Measurements from ENCODE around the gene NUP214.

The NUP214 gene

DNA sequence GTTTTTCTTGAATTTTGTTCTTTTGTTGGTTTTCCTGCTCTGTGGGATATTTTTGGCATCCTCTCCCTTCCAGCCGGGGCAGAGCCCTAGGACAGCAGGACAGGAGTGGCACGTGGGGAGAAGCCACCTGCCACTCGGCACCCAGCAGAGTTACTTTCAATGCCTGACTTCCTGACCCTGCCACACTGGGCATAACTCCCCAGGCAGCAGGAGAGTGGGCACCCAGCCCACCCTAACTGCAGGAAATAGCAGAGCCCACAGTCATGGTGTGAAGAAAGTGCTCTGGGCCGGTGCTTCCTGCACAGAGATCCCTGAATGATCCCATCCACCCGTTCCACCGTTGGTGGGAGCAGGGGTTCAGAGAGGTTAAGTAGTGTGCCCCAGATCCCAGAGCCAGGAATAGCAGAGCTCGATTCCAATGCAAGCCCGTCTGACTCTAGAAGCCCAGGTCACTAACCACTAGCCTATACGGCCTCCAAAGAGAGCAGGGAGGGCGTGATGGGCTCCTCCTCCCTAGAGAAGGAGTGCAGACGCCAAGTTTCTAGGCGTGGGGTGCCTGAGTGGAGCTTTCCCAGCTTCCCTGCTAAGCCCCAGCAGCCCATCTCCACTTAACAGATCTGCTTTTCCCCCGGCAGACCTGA lies 8.1 kb upstream of the NUP214 start:
- no peaks in the 10 kb centered on the region for H3K36me3 Mint-ChIP-seq (ENCODE audit: low read depth)
- peaks cover 4% of the 10 kb centered on the region for H3K27me3 Mint-ChIP-seq
- H3K4me1 Mint-ChIP-seq (ENCODE audit: low read depth), result peaks cover 6% of the 10 kb centered on the region
- H3K9me3 Mint-ChIP-seq, result no peaks in the 10 kb centered on the region
- intact Hi-C loops (cut with micrococcal nuclease), result no loop called here
- no peak overlapping the region for H3K4me3 Mint-ChIP-seq
- no peak overlapping the region for H3K27ac Mint-ChIP-seq

GRCh38 chr9:131117762-131118145 lies 7.6 kb upstream of the NUP214 start:
- H3K4me3 Mint-ChIP-seq, result no peak overlapping the region
- H3K27ac Mint-ChIP-seq, result no peak overlapping the region
- intact Hi-C loops (cut with micrococcal nuclease), result no loop called here
- peaks cover 4% of the 10 kb centered on the region for H3K27me3 Mint-ChIP-seq
- H3K36me3 Mint-ChIP-seq (ENCODE audit: low read depth), result no peaks in the 10 kb centered on the region
- peaks cover 6% of the 10 kb centered on the region for H3K4me1 Mint-ChIP-seq (ENCODE audit: low read depth)
- no peaks in the 10 kb centered on the region for H3K9me3 Mint-ChIP-seq

- no peak overlapping the region for H3K4me3 Mint-ChIP-seq
- H3K27ac Mint-ChIP-seq, result no peak overlapping the region
- H3K27me3 Mint-ChIP-seq, result peaks cover 4% of the 10 kb centered on the region
- no peaks in the 10 kb centered on the region for H3K9me3 Mint-ChIP-seq
- peaks cover 7% of the 10 kb centered on the region for H3K4me1 Mint-ChIP-seq (ENCODE audit: low read depth)
- H3K36me3 Mint-ChIP-seq (ENCODE audit: low read depth), result no peaks in the 10 kb centered on the region
- intact Hi-C loops (cut with micrococcal nuclease), result no loop called here
Measured at GRCh38 chr9:131119600-131119999, 5.8 kb upstream of the NUP214 start.

DNA sequence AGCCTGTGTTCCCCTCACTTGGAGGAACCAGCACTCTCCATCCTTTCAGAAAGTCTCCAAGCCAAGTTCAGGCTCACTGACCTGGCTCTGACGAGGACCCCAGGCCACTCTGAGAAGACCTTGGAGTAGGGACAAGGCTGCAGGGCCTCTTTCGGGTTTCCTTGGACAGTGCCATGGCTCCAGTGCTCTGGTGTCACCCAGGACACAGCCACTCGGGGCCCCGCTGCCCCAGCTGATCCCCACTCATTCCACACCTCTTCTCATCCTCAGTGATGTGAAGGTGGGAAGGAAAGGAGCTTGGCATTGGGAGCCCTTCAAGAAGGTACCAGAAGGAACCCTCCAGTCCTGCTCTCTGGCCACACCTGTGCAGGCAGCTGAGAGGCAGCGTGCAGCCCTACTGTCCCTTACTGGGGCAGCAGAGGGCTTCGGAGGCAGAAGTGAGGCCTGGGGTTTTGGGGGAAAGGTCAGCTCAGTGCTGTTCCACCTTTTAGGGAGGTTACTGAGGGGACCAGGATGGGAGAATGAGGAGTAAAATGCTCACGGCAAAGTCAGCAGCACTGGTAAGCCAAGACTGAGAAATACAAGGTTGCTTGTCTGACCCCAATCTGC lies 4.7 kb upstream of the NUP214 start:
- H3K36me3 Mint-ChIP-seq (ENCODE audit: low read depth), result peaks cover 9% of the 10 kb centered on the region
- no peak overlapping the region for H3K4me3 Mint-ChIP-seq
- peaks cover 4% of the 10 kb centered on the region for H3K27me3 Mint-ChIP-seq
- intact Hi-C loops (cut with micrococcal nuclease), result no loop called here
- H3K4me1 Mint-ChIP-seq (ENCODE audit: low read depth), result peaks cover 13% of the 10 kb centered on the region
- no peak overlapping the region for H3K27ac Mint-ChIP-seq
- no peaks in the 10 kb centered on the region for H3K9me3 Mint-ChIP-seq

DNA sequence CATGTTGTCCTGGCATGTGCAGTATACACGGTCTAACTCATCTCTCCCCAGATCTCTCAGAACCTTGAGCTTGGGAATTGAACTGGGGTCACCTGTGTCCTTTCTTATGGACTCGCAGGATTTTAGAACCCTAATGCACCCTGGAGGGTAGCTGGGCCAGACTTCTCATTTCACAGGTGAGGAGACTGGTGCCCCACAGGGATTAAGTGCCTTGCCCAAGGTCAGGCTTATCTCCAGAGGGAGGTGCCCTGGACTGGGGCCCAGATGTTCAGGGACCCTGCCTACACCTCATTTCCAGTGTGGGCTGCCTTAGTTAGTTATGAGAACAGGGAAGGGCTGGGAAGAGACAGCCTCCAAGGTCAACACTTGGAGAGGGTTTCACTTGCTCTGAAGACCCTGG lies 4.0 kb upstream of the NUP214 start:
- intact Hi-C loops (cut with micrococcal nuclease), result no loop called here

GRCh38 chr9:131122158-131122557 lies 3.2 kb upstream of the NUP214 start:
- H3K27me3 Mint-ChIP-seq, result peaks cover 2% of the 10 kb centered on the region
- intact Hi-C loops (cut with micrococcal nuclease), result no loop called here
- H3K36me3 Mint-ChIP-seq (ENCODE audit: low read depth), result peaks cover 11% of the 10 kb centered on the region
- peaks cover 20% of the 10 kb centered on the region for H3K4me1 Mint-ChIP-seq (ENCODE audit: low read depth)
- no peak overlapping the region for H3K4me3 Mint-ChIP-seq
- no peak overlapping the region for H3K27ac Mint-ChIP-seq
- H3K9me3 Mint-ChIP-seq, result no peaks in the 10 kb centered on the region

More for the DNA sequence above, 4.0 kb upstream of the NUP214 start:
- H3K4me1 Mint-ChIP-seq (ENCODE audit: low read depth), result peaks cover 18% of the 10 kb centered on the region
- no peaks in the 10 kb centered on the region for H3K9me3 Mint-ChIP-seq
- H3K4me3 Mint-ChIP-seq, result no peak overlapping the region
- H3K27me3 Mint-ChIP-seq, result peaks cover 4% of the 10 kb centered on the region
- H3K27ac Mint-ChIP-seq, result no peak overlapping the region
- peaks cover 11% of the 10 kb centered on the region for H3K36me3 Mint-ChIP-seq (ENCODE audit: low read depth)

DNA sequence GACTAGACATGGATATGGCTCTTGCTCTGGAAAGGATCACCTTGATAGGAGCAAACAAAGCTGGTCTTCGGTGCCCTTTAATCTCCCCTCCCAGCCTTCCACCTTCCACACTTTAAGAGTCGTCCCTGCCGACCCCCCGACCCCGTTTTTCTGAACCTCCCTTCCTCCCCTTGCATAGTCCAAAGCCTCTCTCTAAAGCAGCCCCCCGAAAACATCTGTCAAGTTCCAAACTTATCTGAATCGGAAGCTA lies 423 bp upstream of the NUP214 start:
- H3K4me3 Mint-ChIP-seq, result peak overlapping the region; percentile 96
- no peaks in the 10 kb centered on the region for H3K9me3 Mint-ChIP-seq
- H3K36me3 Mint-ChIP-seq (ENCODE audit: low read depth), result peaks cover 38% of the 10 kb centered on the region
- intact Hi-C loops (cut with micrococcal nuclease), result no loop called here
- H3K27ac Mint-ChIP-seq, result peak overlapping the region; percentile 96
- H3K27me3 Mint-ChIP-seq, result no peaks in the 10 kb centered on the region
- H3K4me1 Mint-ChIP-seq (ENCODE audit: low read depth), result peaks cover 18% of the 10 kb centered on the region

DNA sequence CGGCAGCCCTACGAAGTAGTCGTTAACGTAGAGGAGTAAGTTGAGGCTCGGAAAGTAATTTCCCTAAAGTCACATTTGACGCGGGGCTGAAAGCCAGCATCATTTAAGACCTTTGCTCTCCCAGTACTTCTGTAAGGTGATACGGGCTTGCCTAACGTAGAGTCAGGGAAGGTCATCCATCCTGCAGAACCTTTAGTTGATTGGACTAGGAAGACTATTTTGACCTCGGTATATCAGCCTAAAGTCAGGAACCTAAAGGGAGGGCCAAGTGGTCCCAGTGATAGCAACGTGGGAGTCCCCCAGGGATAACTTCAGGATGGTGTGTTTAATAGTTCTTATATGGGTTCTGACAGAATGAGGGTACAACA lies 657 bp downstream of the NUP214 start:
- H3K9me3 Mint-ChIP-seq, result no peaks in the 10 kb centered on the region
- peaks cover 18% of the 10 kb centered on the region for H3K4me1 Mint-ChIP-seq (ENCODE audit: low read depth)
- no peaks in the 10 kb centered on the region for H3K27me3 Mint-ChIP-seq
- peak overlapping the region; percentile 96 for H3K27ac Mint-ChIP-seq
- H3K4me3 Mint-ChIP-seq, result peak overlapping the region; percentile 96
- intact Hi-C loops (cut with micrococcal nuclease), result no loop called here
- H3K36me3 Mint-ChIP-seq (ENCODE audit: low read depth), result peaks cover 49% of the 10 kb centered on the region

DNA sequence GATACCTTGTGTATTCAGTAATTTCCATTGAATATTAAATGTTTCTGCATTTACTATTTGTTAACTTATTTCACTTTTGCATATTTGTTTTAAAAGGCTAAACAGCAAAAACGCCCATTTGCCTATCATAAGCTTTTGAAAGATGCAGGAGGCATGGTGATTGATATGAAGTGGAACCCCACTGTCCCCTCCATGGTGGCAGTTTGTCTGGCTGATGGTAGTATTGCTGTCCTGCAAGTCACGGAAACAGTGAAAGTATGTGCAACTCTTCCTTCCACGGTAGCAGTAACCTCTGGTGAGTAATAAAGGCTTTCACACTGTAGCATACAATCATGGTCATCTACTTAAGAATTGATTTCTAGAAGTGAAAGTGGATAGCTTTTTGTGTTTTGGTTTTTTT lies 3.8 kb downstream of the NUP214 start:
- Mint-ChIP-seq H3K27me3 (no peaks in the 10 kb centered on the region), H3K27ac (no peak overlapping the region), H3K36me3 (ENCODE audit: low read depth) (peaks cover 81% of the 10 kb centered on the region), H3K9me3 (no peaks in the 10 kb centered on the region), H3K4me3 (no peak overlapping the region), H3K4me1 (ENCODE audit: low read depth) (peaks cover 18% of the 10 kb centered on the region)
- intact Hi-C loops (cut with micrococcal nuclease), result no loop called here

- intact Hi-C loops (cut with micrococcal nuclease), result no loop called here
- H3K27ac Mint-ChIP-seq, result no peak overlapping the region
- no peaks in the 10 kb centered on the region for H3K4me1 Mint-ChIP-seq (ENCODE audit: low read depth)
- H3K4me3 Mint-ChIP-seq, result no peak overlapping the region
- H3K36me3 Mint-ChIP-seq (ENCODE audit: low read depth), result peaks cover 97% of the 10 kb centered on the region
- no peaks in the 10 kb centered on the region for H3K27me3 Mint-ChIP-seq
- no peaks in the 10 kb centered on the region for H3K9me3 Mint-ChIP-seq
Measured at GRCh38 chr9:131138676-131139075, 13.3 kb downstream of the NUP214 start.

DNA sequence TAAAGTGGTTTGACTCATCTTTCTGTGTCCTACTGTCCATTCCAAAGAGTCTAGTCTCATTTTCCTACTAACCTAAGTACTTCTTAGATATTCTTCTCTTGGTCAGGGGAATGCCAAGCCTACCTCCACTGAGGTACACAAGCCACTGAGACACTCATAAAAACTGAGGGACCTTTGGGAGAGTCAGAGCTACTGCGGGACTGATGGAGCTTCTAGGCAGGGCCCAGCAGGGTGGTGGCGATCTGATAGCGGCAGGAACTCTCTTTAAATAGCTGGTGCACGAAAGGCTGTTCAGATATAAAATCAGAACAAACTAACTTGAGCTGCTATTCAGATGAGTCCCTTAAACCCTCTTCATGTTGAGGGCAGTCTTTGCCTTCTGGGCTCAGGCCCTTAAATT lies 14.7 kb downstream of the NUP214 start:
- Mint-ChIP-seq H3K27ac (no peak overlapping the region), H3K4me1 (ENCODE audit: low read depth) (no peaks in the 10 kb centered on the region), H3K36me3 (ENCODE audit: low read depth) (peaks cover 97% of the 10 kb centered on the region), H3K4me3 (no peak overlapping the region), H3K9me3 (no peaks in the 10 kb centered on the region), H3K27me3 (no peaks in the 10 kb centered on the region)
- intact Hi-C loops (cut with micrococcal nuclease), result no loop called here

- H3K27ac Mint-ChIP-seq, result no peak overlapping the region
- no peaks in the 10 kb centered on the region for H3K9me3 Mint-ChIP-seq
- H3K4me3 Mint-ChIP-seq, result no peak overlapping the region
- intact Hi-C loops (cut with micrococcal nuclease), result no loop called here
- no peaks in the 10 kb centered on the region for H3K27me3 Mint-ChIP-seq
- peaks cover 97% of the 10 kb centered on the region for H3K36me3 Mint-ChIP-seq (ENCODE audit: low read depth)
- no peaks in the 10 kb centered on the region for H3K4me1 Mint-ChIP-seq (ENCODE audit: low read depth)
Measured at GRCh38 chr9:131140550-131140949, 15.2 kb downstream of the NUP214 start.

DNA sequence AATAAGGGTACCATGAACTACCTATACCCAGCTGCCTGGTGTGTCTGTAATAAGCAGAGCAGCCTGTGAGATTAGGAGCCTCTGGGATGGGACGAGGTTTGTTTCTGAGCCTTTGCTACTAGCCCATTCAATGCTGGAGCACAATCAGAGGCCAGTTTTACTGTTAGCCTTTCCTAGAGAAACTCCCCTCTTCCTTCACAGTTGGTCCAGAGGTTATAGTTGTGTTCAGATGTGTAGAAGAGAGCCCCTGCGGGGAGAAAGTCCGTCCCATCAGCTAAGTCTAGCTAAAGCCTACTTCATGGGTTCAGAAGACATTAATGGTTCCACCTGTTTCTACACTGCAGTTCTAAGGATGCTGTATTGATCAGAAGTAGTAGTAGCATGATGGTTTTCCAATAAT lies 16.8 kb downstream of the NUP214 start:
- no peaks in the 10 kb centered on the region for H3K4me1 Mint-ChIP-seq (ENCODE audit: low read depth)
- H3K27ac Mint-ChIP-seq, result no peak overlapping the region
- intact Hi-C loops (cut with micrococcal nuclease), result no loop called here
- peaks cover 97% of the 10 kb centered on the region for H3K36me3 Mint-ChIP-seq (ENCODE audit: low read depth)
- H3K27me3 Mint-ChIP-seq, result no peaks in the 10 kb centered on the region
- no peak overlapping the region for H3K4me3 Mint-ChIP-seq
- H3K9me3 Mint-ChIP-seq, result no peaks in the 10 kb centered on the region

DNA sequence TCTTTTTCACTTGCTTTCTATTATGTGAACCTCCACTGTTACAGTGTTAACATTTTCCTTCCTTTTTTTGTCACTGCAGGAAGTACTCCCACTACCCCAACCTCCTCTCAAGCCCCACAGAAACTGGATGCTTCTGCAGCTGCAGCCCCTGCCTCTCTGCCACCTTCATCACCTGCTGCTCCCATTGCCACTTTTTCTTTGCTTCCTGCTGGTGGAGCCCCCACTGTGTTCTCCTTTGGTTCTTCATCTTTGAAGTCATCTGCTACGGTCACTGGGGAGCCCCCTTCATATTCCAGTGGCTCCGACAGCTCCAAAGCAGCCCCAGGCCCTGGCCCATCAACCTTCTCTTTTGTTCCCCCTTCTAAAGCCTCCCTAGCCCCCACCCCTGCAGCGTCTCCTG lies 18.8 kb downstream of the NUP214 start:
- Mint-ChIP-seq H3K36me3 (ENCODE audit: low read depth) (peaks cover 97% of the 10 kb centered on the region), H3K9me3 (no peaks in the 10 kb centered on the region), H3K27ac (no peak overlapping the region), H3K4me3 (no peak overlapping the region), H3K27me3 (no peaks in the 10 kb centered on the region), H3K4me1 (ENCODE audit: low read depth) (no peaks in the 10 kb centered on the region)
- intact Hi-C loops (cut with micrococcal nuclease), result no loop called here

- Mint-ChIP-seq H3K27ac (no peak overlapping the region), H3K9me3 (no peaks in the 10 kb centered on the region), H3K4me3 (no peak overlapping the region), H3K4me1 (ENCODE audit: low read depth) (no peaks in the 10 kb centered on the region), H3K36me3 (ENCODE audit: low read depth) (peaks cover 97% of the 10 kb centered on the region), H3K27me3 (no peaks in the 10 kb centered on the region)
- intact Hi-C loops (cut with micrococcal nuclease), result no loop called here
Measured at GRCh38 chr9:131145245-131145644, 19.9 kb downstream of the NUP214 start.

Data from dendritic cell treated with granulocyte-macrophage colony-stimulating factor and Interleukin-4, amounts not matched to agents 40 ng/mL and 50 ng/mL, for 4 days (primary cell).